ENCODE results near the gene UBA1. TPM values are rescaled to one million over a fixed set of nuclear protein-coding genes. Genes with fewer than 3 reads are reported as not detected.

UBA1 gene
- polyA plus RNA-seq, 1 donor (not counting 4 experiments of a cell fraction or from before 2014, with no cell fraction given): 236 TPM

DNA sequence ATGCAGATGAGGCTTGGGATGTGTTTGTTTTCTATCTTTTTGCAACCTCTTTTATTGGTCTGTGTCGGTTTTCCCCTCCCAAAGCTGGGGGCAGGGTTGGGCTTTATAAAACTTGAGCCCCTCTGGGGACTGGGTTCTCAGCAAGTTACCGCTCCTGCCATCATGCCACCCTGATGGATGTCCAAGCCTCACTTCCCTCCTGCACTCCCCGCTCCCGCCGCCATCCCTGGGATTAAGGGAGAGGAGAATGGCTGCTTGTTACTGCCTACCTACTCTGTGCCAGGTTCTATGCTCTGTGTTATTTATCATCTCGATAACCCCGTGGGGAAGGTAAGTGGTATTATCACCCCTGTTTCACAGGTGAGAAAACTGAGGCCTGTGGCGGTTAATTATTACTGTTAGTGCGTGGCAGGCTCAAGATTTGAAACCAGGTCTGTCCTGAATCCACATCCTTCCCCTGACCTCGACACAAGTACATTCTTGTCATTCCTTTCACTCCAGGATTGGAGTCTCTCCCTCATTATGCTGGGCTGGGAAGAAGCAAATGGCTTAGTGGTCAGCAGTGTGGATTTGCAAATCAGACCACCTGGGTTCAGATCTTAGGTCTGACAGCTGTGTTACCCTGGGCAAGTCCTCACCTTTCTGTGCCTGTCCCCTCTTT is 4.5 kb downstream of the UBA1 start:
- Histone ChIP-seq H3K4me3 (ENCODE audit: control insufficient read depth in 2 of 3, extremely low read depth in 1 of 3, insufficient read depth in 2 of 3, low read depth in 1 of 3, low read length in 3 of 3) (no peak overlapping the region), H3K27me3 (ENCODE audit: control insufficient read depth, extremely low read depth, insufficient read depth, low read length) (no peaks in the 10 kb centered on the region), H3K4me1 (ENCODE audit: control insufficient read depth, extremely low read depth, insufficient read depth, low read length) (peaks cover 20% of the 10 kb centered on the region), H3K27ac (ENCODE audit: control insufficient read depth, insufficient read depth, low read length) (no peak overlapping the region), H2AFZ (ENCODE audit: control insufficient read depth, low read length) (no peak overlapping the region), H3K9me3 (ENCODE audit: control insufficient read depth, low read depth, low read length) (no peaks in the 10 kb centered on the region), H3K4me2 (ENCODE audit: control insufficient read depth, extremely low read depth, insufficient read depth, low read depth, low read length) (no peak overlapping the region), H3K9ac (ENCODE audit: control insufficient read depth, extremely low read depth, insufficient read depth, low read length) (no peak overlapping the region), H4K20me1 (ENCODE audit: control insufficient read depth, extremely low read depth, insufficient read depth, low read length) (peaks cover 17% of the 10 kb centered on the region), H3K36me3 (ENCODE audit: control insufficient read depth in 2 of 2, extremely low read depth in 1 of 2, insufficient read depth in 2 of 2, low read length in 2 of 2) (peaks cover 47 to 66% of the 10 kb centered on the region in 2 experiments), H3K9me1 (ENCODE audit: control insufficient read depth, extremely low read depth, insufficient read depth, low read length) (no peaks in the 10 kb centered on the region), H3K79me2 (ENCODE audit: control insufficient read depth, insufficient read depth, low read length) (peaks cover 70% of the 10 kb centered on the region)
- FAIRE-seq (no peak), DNase-seq (ENCODE audit: low read depth, low spot score) (no peak)
- dilution Hi-C loops (cut with MboI; ENCODE audit: extremely low pct_ligation_motif_present, low sequenced_read_pairs): no loop called here
- no peak for TF ChIP-seq EZH2 (IDR thresholded peaks at IDR 0.05; ENCODE audit: low read length)
- TF ChIP-seq, protein P1, sequence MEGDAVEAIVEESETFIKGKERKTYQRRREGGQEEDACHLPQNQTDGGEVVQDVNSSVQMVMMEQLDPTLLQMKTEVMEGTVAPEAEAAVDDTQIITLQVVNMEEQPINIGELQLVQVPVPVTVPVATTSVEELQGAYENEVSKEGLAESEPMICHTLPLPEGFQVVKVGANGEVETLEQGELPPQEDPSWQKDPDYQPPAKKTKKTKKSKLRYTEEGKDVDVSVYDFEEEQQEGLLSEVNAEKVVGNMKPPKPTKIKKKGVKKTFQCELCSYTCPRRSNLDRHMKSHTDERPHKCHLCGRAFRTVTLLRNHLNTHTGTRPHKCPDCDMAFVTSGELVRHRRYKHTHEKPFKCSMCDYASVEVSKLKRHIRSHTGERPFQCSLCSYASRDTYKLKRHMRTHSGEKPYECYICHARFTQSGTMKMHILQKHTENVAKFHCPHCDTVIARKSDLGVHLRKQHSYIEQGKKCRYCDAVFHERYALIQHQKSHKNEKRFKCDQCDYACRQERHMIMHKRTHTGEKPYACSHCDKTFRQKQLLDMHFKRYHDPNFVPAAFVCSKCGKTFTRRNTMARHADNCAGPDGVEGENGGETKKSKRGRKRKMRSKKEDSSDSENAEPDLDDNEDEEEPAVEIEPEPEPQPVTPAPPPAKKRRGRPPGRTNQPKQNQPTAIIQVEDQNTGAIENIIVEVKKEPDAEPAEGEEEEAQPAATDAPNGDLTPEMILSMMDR (optimal IDR thresholded peaks at IDR 0.05 in 1 of 3, IDR thresholded peaks at IDR 0.05 in 1 of 3, conservative IDR thresholded peaks at IDR 0.05 in 1 of 3; ENCODE audit: extremely low read depth in 1 of 3, insufficient read depth in 2 of 3, low read length in 3 of 3): no peak

DNA sequence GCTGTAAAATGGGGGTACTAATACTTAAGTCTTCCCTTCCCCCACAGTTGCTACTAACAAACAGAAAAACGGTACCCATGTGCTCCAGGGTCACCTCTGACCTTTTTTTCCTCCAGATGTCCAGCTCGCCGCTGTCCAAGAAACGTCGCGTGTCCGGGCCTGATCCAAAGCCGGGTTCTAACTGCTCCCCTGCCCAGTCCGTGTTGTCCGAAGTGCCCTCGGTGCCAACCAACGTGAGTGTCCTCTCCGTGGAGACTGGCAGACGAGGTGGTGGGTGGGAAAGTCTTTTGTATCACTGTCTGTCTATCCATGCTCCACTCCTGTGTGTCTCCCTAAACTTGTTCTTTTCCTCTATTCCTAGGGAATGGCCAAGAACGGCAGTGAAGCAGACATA is 5.1 kb downstream of the UBA1 start:
- Histone ChIP-seq H3K4me3 (ENCODE audit: control insufficient read depth in 2 of 3, extremely low read depth in 1 of 3, insufficient read depth in 2 of 3, low read depth in 1 of 3, low read length in 3 of 3) (no peak overlapping the region), H3K27me3 (ENCODE audit: control insufficient read depth, extremely low read depth, insufficient read depth, low read length) (no peaks in the 10 kb centered on the region), H3K4me2 (ENCODE audit: control insufficient read depth, extremely low read depth, insufficient read depth, low read depth, low read length) (no peak overlapping the region), H3K4me1 (ENCODE audit: control insufficient read depth, extremely low read depth, insufficient read depth, low read length) (peaks cover 19% of the 10 kb centered on the region), H4K20me1 (ENCODE audit: control insufficient read depth, extremely low read depth, insufficient read depth, low read length) (peaks cover 17% of the 10 kb centered on the region), H3K36me3 (ENCODE audit: control insufficient read depth in 2 of 2, extremely low read depth in 1 of 2, insufficient read depth in 2 of 2, low read length in 2 of 2) (peaks cover 51 to 70% of the 10 kb centered on the region in 2 experiments), H3K79me2 (ENCODE audit: control insufficient read depth, insufficient read depth, low read length) (peaks cover 70% of the 10 kb centered on the region), H3K9ac (ENCODE audit: control insufficient read depth, extremely low read depth, insufficient read depth, low read length) (no peak overlapping the region), H3K9me1 (ENCODE audit: control insufficient read depth, extremely low read depth, insufficient read depth, low read length) (no peaks in the 10 kb centered on the region), H3K27ac (ENCODE audit: control insufficient read depth, insufficient read depth, low read length) (no peak overlapping the region), H3K9me3 (ENCODE audit: control insufficient read depth, low read depth, low read length) (no peaks in the 10 kb centered on the region), H2AFZ (ENCODE audit: control insufficient read depth, low read length) (no peak overlapping the region)
- DNase-seq (ENCODE audit: low read depth, low spot score) (no peak), FAIRE-seq (no peak)
- dilution Hi-C loops (cut with MboI; ENCODE audit: extremely low pct_ligation_motif_present, low sequenced_read_pairs): no loop called here
- TF ChIP-seq, protein P1 (optimal IDR thresholded peaks at IDR 0.05 in 1 of 3, IDR thresholded peaks at IDR 0.05 in 1 of 3, conservative IDR thresholded peaks at IDR 0.05 in 1 of 3; ENCODE audit: extremely low read depth in 1 of 3, insufficient read depth in 2 of 3, low read length in 3 of 3): no peak
- no peak for TF ChIP-seq EZH2 (IDR thresholded peaks at IDR 0.05; ENCODE audit: low read length)
